Mucosa of stomach (tissue), 1 donor: ENCODE results near the gene TEX2.

Experiments used
- H3K27me3 ChIP-seq: one replicate; pipeline ENCODE4 v1.7.0; 2013; ENCODE audit warnings: mild to moderate bottlenecking, low read length; ENCODE audit not compliant: control insufficient read depth, insufficient read depth
- H3K36me3 ChIP-seq: one replicate; pipeline ENCODE4 v1.7.0; 2013; ENCODE audit warnings: low read length; ENCODE audit not compliant: control insufficient read depth, insufficient read depth
- H3K4me1 ChIP-seq: one replicate; pipeline ENCODE4 v1.7.0; 2013; ENCODE audit warnings: mild to moderate bottlenecking, low read length; ENCODE audit not compliant: control insufficient read depth, insufficient read depth
- H3K4me3 ChIP-seq: one replicate; pipeline ENCODE4 v1.7.0; 2013; ENCODE audit warnings: low read length
- H3K9ac ChIP-seq: one replicate; pipeline ENCODE4 v1.7.0; 2013; ENCODE audit warnings: mild to moderate bottlenecking, low read length, moderate library complexity
- H3K9me3 ChIP-seq: one replicate; pipeline ENCODE4 v1.7.0; 2013; ENCODE audit warnings: mild to moderate bottlenecking, low read length, moderate library complexity; ENCODE audit not compliant: control insufficient read depth
- donor health status: Pancreatic carcinoma.

The TEX2 gene

GRCh38 chr17:64148017-64148631 lies 114.9 kb downstream of the TEX2 start:
- Histone ChIP-seq H3K27me3 (no peaks in the 10 kb centered on the region), H3K4me3 (no peak overlapping the region), H3K9ac (no peak overlapping the region), H3K9me3 (no peaks in the 10 kb centered on the region), H3K4me1 (peaks cover 25% of the 10 kb centered on the region), H3K36me3 (no peaks in the 10 kb centered on the region)

GRCh38 chr17:64147110-64148016 lies 115.7 kb downstream of the TEX2 start:
- no peaks in the 10 kb centered on the region for H3K9me3 ChIP-seq
- H3K9ac ChIP-seq: peak overlapping the region; percentile 95
- H3K36me3 ChIP-seq: no peaks in the 10 kb centered on the region
- no peak overlapping the region for H3K4me3 ChIP-seq
- H3K4me1 ChIP-seq: peaks cover 25% of the 10 kb centered on the region
- no peaks in the 10 kb centered on the region for H3K27me3 ChIP-seq

GRCh38 chr17:64146418-64147109 lies 116.5 kb downstream of the TEX2 start:
- Histone ChIP-seq H3K9ac (peak overlapping the region; percentile 95), H3K36me3 (no peaks in the 10 kb centered on the region), H3K4me3 (peak overlapping the region; percentile 65), H3K27me3 (no peaks in the 10 kb centered on the region), H3K4me1 (peaks cover 25% of the 10 kb centered on the region), H3K9me3 (no peaks in the 10 kb centered on the region)

GRCh38 chr17:64145751-64146417 lies 117.2 kb downstream of the TEX2 start:
- peaks cover 25% of the 10 kb centered on the region for H3K4me1 ChIP-seq
- H3K9me3 ChIP-seq: no peaks in the 10 kb centered on the region
- no peaks in the 10 kb centered on the region for H3K27me3 ChIP-seq
- no peaks in the 10 kb centered on the region for H3K36me3 ChIP-seq
- peak overlapping the region; percentile 65 for H3K4me3 ChIP-seq
- peak overlapping the region; percentile 95 for H3K9ac ChIP-seq

GRCh38 chr17:64145375-64145750 lies 117.7 kb downstream of the TEX2 start:
- no peaks in the 10 kb centered on the region for H3K9me3 ChIP-seq
- no peaks in the 10 kb centered on the region for H3K36me3 ChIP-seq
- peaks cover 22% of the 10 kb centered on the region for H3K4me1 ChIP-seq
- H3K9ac ChIP-seq: peak overlapping the region; percentile 95
- no peaks in the 10 kb centered on the region for H3K27me3 ChIP-seq
- peak overlapping the region; percentile 65 for H3K4me3 ChIP-seq

- H3K36me3 ChIP-seq: no peaks in the 10 kb centered on the region
- no peak overlapping the region for H3K9ac ChIP-seq
- no peaks in the 10 kb centered on the region for H3K27me3 ChIP-seq
- no peaks in the 10 kb centered on the region for H3K4me1 ChIP-seq
- no peak overlapping the region for H3K4me3 ChIP-seq
- no peaks in the 10 kb centered on the region for H3K9me3 ChIP-seq
Measured at GRCh38 chr17:64139542-64139941, 123.5 kb downstream of the TEX2 start.

GRCh38 chr17:64138441-64138840 lies 124.6 kb downstream of the TEX2 start:
- Histone ChIP-seq H3K4me3 (no peak overlapping the region), H3K4me1 (no peaks in the 10 kb centered on the region), H3K9me3 (no peaks in the 10 kb centered on the region), H3K27me3 (no peaks in the 10 kb centered on the region), H3K9ac (no peak overlapping the region), H3K36me3 (no peaks in the 10 kb centered on the region)

GRCh38 chr17:64135000-64135399 lies 128.1 kb downstream of the TEX2 start:
- H3K27me3 ChIP-seq: no peaks in the 10 kb centered on the region

GRCh38 chr17:64134216-64134970 lies 128.7 kb downstream of the TEX2 start:
- H3K9ac ChIP-seq: no peak overlapping the region
- H3K4me3 ChIP-seq: no peak overlapping the region
- no peaks in the 10 kb centered on the region for H3K36me3 ChIP-seq
- H3K9me3 ChIP-seq: no peaks in the 10 kb centered on the region
- peaks cover 7% of the 10 kb centered on the region for H3K4me1 ChIP-seq
- H3K27me3 ChIP-seq: no peaks in the 10 kb centered on the region

More at GRCh38 chr17:64135000-64135399, 128.1 kb downstream of the TEX2 start:
- no peaks in the 10 kb centered on the region for H3K36me3 ChIP-seq
- H3K9ac ChIP-seq: no peak overlapping the region
- no peak overlapping the region for H3K4me3 ChIP-seq
- no peaks in the 10 kb centered on the region for H3K9me3 ChIP-seq
- peaks cover 7% of the 10 kb centered on the region for H3K4me1 ChIP-seq

GRCh38 chr17:64133546-64134215 lies 129.4 kb downstream of the TEX2 start:
- Histone ChIP-seq H3K4me1 (peaks cover 7% of the 10 kb centered on the region), H3K4me3 (no peak overlapping the region), H3K9me3 (no peaks in the 10 kb centered on the region), H3K27me3 (no peaks in the 10 kb centered on the region), H3K36me3 (no peaks in the 10 kb centered on the region), H3K9ac (no peak overlapping the region)
